Coronary artery (tissue), 2 donors: ENCODE data around the gene ITGA3.

Experiments used
- DNase-seq: peaks from one replicate; pipeline ENCODE4 v3.0.0-alpha.2; 2017; ENCODE audit warnings: low spot score
- H3K27ac ChIP-seq, 2 donors: fragments of 200-600 bp; sonication (generic); one replicate each; pipeline ENCODE4 v1.5.1; 2016 to 2019
- H3K4me3 ChIP-seq: fragments of 200-600 bp; sonication (generic); 2 replicates; pipeline ENCODE4 v1.5.1; 2016; ENCODE audit warnings: mild to moderate bottlenecking, moderate library complexity
- CTCF ChIP-seq: fragments of 200-600 bp; sonication (generic); IDR thresholded peaks from one replicate; pipeline ENCODE4 v1.5.1; 2019; ENCODE audit warnings: antibody characterized with exemption

The ITGA3 gene

GRCh38 chr17:50102164-50102991 lies 46.5 kb downstream of the ITGA3 start:
- H3K4me3 ChIP-seq: peak overlapping the region; percentile 33
- peak; percentile 90 for DNase-seq
- no peak for TF ChIP-seq CTCF
- H3K27ac ChIP-seq: peak overlapping the region; percentile 74 to 89

GRCh38 chr17:50103252-50103651 lies 47.3 kb downstream of the ITGA3 start:
- Histone ChIP-seq H3K27ac (peak overlapping the region; percentile 74 to 89), H3K4me3 (no peak overlapping the region)
- no peak for TF ChIP-seq CTCF
- DNase-seq: no peak

GRCh38 chr17:50103941-50104340 lies 48.0 kb downstream of the ITGA3 start:
- Histone ChIP-seq H3K4me3 (no peak overlapping the region), H3K27ac (no peak overlapping the region)
- TF ChIP-seq CTCF: no peak
- DNase-seq: no peak

- Histone ChIP-seq H3K27ac (no peak overlapping the region), H3K4me3 (no peak overlapping the region)
- DNase-seq: no peak
- TF ChIP-seq CTCF: no peak
Observed at GRCh38 chr17:50105811-50106210, 49.9 kb downstream of the ITGA3 start.

- H3K4me3 ChIP-seq: no peak overlapping the region
- H3K27ac ChIP-seq: no peak overlapping the region
- no peak for TF ChIP-seq CTCF
- no peak for DNase-seq
Observed at GRCh38 chr17:50106393-50107131, 50.7 kb downstream of the ITGA3 start.

- no peak for DNase-seq
- TF ChIP-seq CTCF: no peak
- Histone ChIP-seq H3K4me3 (no peak overlapping the region), H3K27ac (peak overlapping the region; percentile 50 to 99)
Observed at GRCh38 chr17:50107790-50108414, 52.0 kb downstream of the ITGA3 start.
